Breast epithelium (tissue), 3 donors: ENCODE results near the gene ARHGAP26.

Experiments used
- CTCF ChIP-seq, 3 donors: fragments of 450-650 bp; IDR thresholded peaks; one replicate each; pipeline ENCODE4 v1.5.1; 2016 to 2017; ENCODE audit warnings: antibody characterized with exemption in 3 of 3, mild to moderate bottlenecking in 3 of 3, moderate library complexity in 3 of 3
- POLR2A ChIP-seq: fragments of 450-650 bp; IDR thresholded peaks from one replicate; pipeline ENCODE4 v1.6.1; 2016; ENCODE audit warnings: antibody characterized with exemption, mild to moderate bottlenecking, moderate library complexity

- TF ChIP-seq POLR2A: no peak
- TF ChIP-seq CTCF (IDR thresholded peaks at IDR 0.05): no peak
Measured at GRCh38 chr5:143173139-143173889, 403.1 kb downstream of the ARHGAP26 start.
